Chondrocyte (in vitro differentiated cells): ENCODE measurements around the gene PF4V1. TPM values are rescaled to one million over a fixed set of nuclear protein-coding genes. Genes with fewer than 3 reads are reported as not detected.

Experiments
- DNase-seq: peaks from one replicate; pipeline ENCODE4 v3.0.0; 2021; ENCODE audit warnings: mixed read lengths, low spot score
- H3K27ac Mint-ChIP-seq: one replicate; pipeline ENCODE4 v1.8.0; 2021; ENCODE audit warnings: mild to moderate bottlenecking, moderate library complexity, mixed read lengths; ENCODE audit not compliant: unreplicated experiment
- H3K27me3 Mint-ChIP-seq: 2 replicates; pipeline ENCODE4 v1.8.0; 2021; ENCODE audit warnings: low read depth, mixed read lengths
- H3K36me3 Mint-ChIP-seq: 2 replicates; pipeline ENCODE4 v1.8.0; 2021; ENCODE audit warnings: low read depth, mixed read lengths
- H3K4me1 Mint-ChIP-seq: 2 replicates; pipeline ENCODE4 v1.8.0; 2021; ENCODE audit warnings: low read depth, mild to moderate bottlenecking, mixed read lengths
- H3K4me3 Mint-ChIP-seq: one replicate; pipeline ENCODE4 v1.8.0; 2021; ENCODE audit warnings: mild to moderate bottlenecking, moderate library complexity, mixed read lengths; ENCODE audit not compliant: unreplicated experiment
- H3K9me3 Mint-ChIP-seq: 2 replicates; pipeline ENCODE4 v1.8.0; 2021; ENCODE audit warnings: low read depth, mixed read lengths
- CTCF ChIP-seq: fragments of 200-600 bp; sonication (generic); IDR thresholded peaks from 2 replicates; pipeline ENCODE4 v1.5.0; 2021; ENCODE audit warnings: antibody characterized with exemption, mild to moderate bottlenecking, moderate library complexity
- total RNA-seq: library from RNA; stranded (reverse); gene quantifications from 3 replicates; pipeline ENCODE4 v1.2.1, GENCODE V29; 2021

The PF4V1 gene
- total RNA-seq, 1 donor from 2014 or later: not detected

GRCh38 chr4:73869130-73870055 lies 16.3 kb downstream of the PF4V1 start, which contains the start of gene CXCL1:
Gene CXCL1 (plus strand): TSS chr4:73869393. CDS start chr4:73869471, 78 bp downstream.
- TF ChIP-seq CTCF: no peak
- peak; percentile 84 for DNase-seq
- H3K27ac Mint-ChIP-seq: no peak within 1 kb of the TSS

GRCh38 chr4:73870260-73870659 lies 17.2 kb downstream of the PF4V1 start:
- peaks cover 57% of the 10 kb centered on the region for H3K27me3 Mint-ChIP-seq
- TF ChIP-seq CTCF: no peak
- no peak overlapping the region for H3K27ac Mint-ChIP-seq
- peaks cover 19% of the 10 kb centered on the region for H3K4me1 Mint-ChIP-seq
- no peaks in the 10 kb centered on the region for H3K36me3 Mint-ChIP-seq
- no peaks in the 10 kb centered on the region for H3K9me3 Mint-ChIP-seq
- H3K4me3 Mint-ChIP-seq: peak overlapping the region; percentile 20
- no peak for DNase-seq

More at GRCh38 chr4:73869130-73870055, 16.3 kb downstream of the PF4V1 start, which contains the start of gene CXCL1:
- Mint-ChIP-seq H3K4me3 (peak within 1 kb of the TSS; percentile 79), H3K4me1 (peaks cover 19% of the 10 kb centered on the region), H3K36me3 (no peaks in the 10 kb centered on the region), H3K27me3 (peaks cover 57% of the 10 kb centered on the region), H3K9me3 (no peaks in the 10 kb centered on the region)

- H3K36me3 Mint-ChIP-seq: no peaks in the 10 kb centered on the region
- DNase-seq: no peak
- peaks cover 55% of the 10 kb centered on the region for H3K27me3 Mint-ChIP-seq
- H3K27ac Mint-ChIP-seq: no peak overlapping the region
- H3K4me3 Mint-ChIP-seq: no peak overlapping the region
- TF ChIP-seq CTCF: no peak
- no peaks in the 10 kb centered on the region for H3K9me3 Mint-ChIP-seq
- H3K4me1 Mint-ChIP-seq: peaks cover 19% of the 10 kb centered on the region
These were observed 17.7 kb downstream of the PF4V1 start for GRCh38 chr4:73870768-73871167.

- TF ChIP-seq CTCF: no peak
- no peak overlapping the region for H3K4me3 Mint-ChIP-seq
- H3K27me3 Mint-ChIP-seq: peaks cover 54% of the 10 kb centered on the region
- no peak for DNase-seq
- H3K9me3 Mint-ChIP-seq: no peaks in the 10 kb centered on the region
- H3K36me3 Mint-ChIP-seq: no peaks in the 10 kb centered on the region
- H3K4me1 Mint-ChIP-seq: peaks cover 19% of the 10 kb centered on the region
- no peak overlapping the region for H3K27ac Mint-ChIP-seq
These were observed 18.6 kb downstream of the PF4V1 start for GRCh38 chr4:73871511-73872310.
